T-helper 2 cell treated with Interferon-gamma antibody and Interleukin-4, amounts not matched to agents 100 ng/mL and 5 ng/mL, for 36 hours (primary cell): Measurements from ENCODE around the gene METAP1. TPM values are rescaled to one million over a fixed set of nuclear protein-coding genes. Genes with fewer than 3 reads are reported as not detected.
"Not testable (repeated sequence)": the region's sequence is repeated elsewhere in the genome, so short reads cannot be mapped to it uniquely, and the experiment has no call there.

Experiments used
- intact Hi-C: fragments of 100-400 bp; cut with micrococcal nuclease; formaldehyde crosslinking; loops from one replicate; pipeline ENCODE4 v1.15.1; 2023
- total RNA-seq: library from RNA; stranded (reverse); gene quantifications from 2 replicates; pipeline ENCODE4 v1.2.3, GENCODE V29; 2022

The METAP1 gene
- total RNA-seq, 1 donor from 2014 or later, result 62.0 TPM

- intact Hi-C loops, result loop anchor here (2.0 kb wide), 1 partner anchor 588 kb away; no protein-coding TSS in a partner anchor
Measured at GRCh38 chr4:99054428-99054994, 59.0 kb downstream of the METAP1 start.

- intact Hi-C loops, result loop anchor here (5.0 kb wide), 2 partner anchors 131 to 906 kb away; partner anchors contain the start of gene EIF4E
Measured at GRCh38 chr4:99058228-99058627, 62.7 kb downstream of the METAP1 start.

- intact Hi-C loops, result loop anchor here (5.0 kb wide), 2 partner anchors 132 to 907 kb away; partner anchors contain the start of gene EIF4E
Measured at GRCh38 chr4:99059550-99059949, 64.0 kb downstream of the METAP1 start.

- intact Hi-C loops, result no loop called here
Measured at GRCh38 chr4:99061048-99061700, 65.7 kb downstream of the METAP1 start.

- intact Hi-C loops, result no loop called here
Measured at GRCh38 chr4:99062120-99062519, 66.6 kb downstream of the METAP1 start.

GRCh38 chr4:99065521-99065920 is 70.0 kb downstream of the METAP1 start:
- intact Hi-C loops, result not testable (repeated sequence)

GRCh38 chr4:99067617-99068016 is 72.1 kb downstream of the METAP1 start:
- intact Hi-C loops, result no loop called here

GRCh38 chr4:99071159-99071558 is 75.6 kb downstream of the METAP1 start:
- intact Hi-C loops, result no loop called here

- intact Hi-C loops, result no loop called here
Measured at GRCh38 chr4:99074816-99075215, 79.3 kb downstream of the METAP1 start.

- intact Hi-C loops, result no loop called here
Measured at GRCh38 chr4:99076292-99076976, 80.9 kb downstream of the METAP1 start.

- intact Hi-C loops, result no loop called here
Measured at GRCh38 chr4:99077177-99077576, 81.7 kb downstream of the METAP1 start.

- intact Hi-C loops, result no loop called here
Measured at GRCh38 chr4:99078336-99078735, 82.8 kb downstream of the METAP1 start.

GRCh38 chr4:99078931-99079624 is 83.6 kb downstream of the METAP1 start:
- intact Hi-C loops, result no loop called here

- intact Hi-C loops, result loop anchor here (10.0 kb wide), 1 partner anchor 815 kb away; the partner anchor contains the start of gene LAMTOR3
Measured at GRCh38 chr4:99079625-99080295, 84.2 kb downstream of the METAP1 start.

GRCh38 chr4:99080869-99081268 is 85.3 kb downstream of the METAP1 start:
- intact Hi-C loops, result loop anchor here (10.0 kb wide), 1 partner anchor 814 kb away; the partner anchor contains the start of gene LAMTOR3

- intact Hi-C loops, result loop anchor here (10.0 kb wide), 1 partner anchor 813 kb away; the partner anchor contains the start of gene LAMTOR3
Measured at GRCh38 chr4:99082192-99082591, 86.7 kb downstream of the METAP1 start.

GRCh38 chr4:99084595-99084994 is 89.1 kb downstream of the METAP1 start:
- intact Hi-C loops, result loop anchor here (10.0 kb wide), 1 partner anchor 810 kb away; the partner anchor contains the start of gene LAMTOR3

- intact Hi-C loops, result loop anchor here (1.0 to 10.0 kb wide), 10 partner anchors 31 to 945 kb away; partner anchors contain the start of genes DAPP1, DNAJB14, EIF4E and LAMTOR3
Measured at GRCh38 chr4:99088023-99088449, 92.5 kb downstream of the METAP1 start.

- intact Hi-C loops, result loop anchor here (1.0 to 10.0 kb wide), 11 partner anchors 32 to 945 kb away; partner anchors contain the start of genes DAPP1, DNAJB14, EIF4E and LAMTOR3
Measured at GRCh38 chr4:99088481-99089365, 93.2 kb downstream of the METAP1 start, which contains the start of gene ADH5. TSS of gene ADH5 (minus strand) at chr4:99088788. CDS start at chr4:99088700, 88 bp downstream.
